Amniotic stem cell (primary cell): ENCODE results near the gene PERM1.

ENCODE experiments used
- DNase-seq: peaks from one replicate; lab custom pipeline; 2025; lab: John Stamatoyannopoulos, UW

The PERM1 gene

GRCh38 chr1:934991-935750 lies 46.7 kb downstream of the PERM1 start:
- no peak for DNase-seq

GRCh38 chr1:933603-933940 lies 48.3 kb downstream of the PERM1 start:
- no peak for DNase-seq

DNA sequence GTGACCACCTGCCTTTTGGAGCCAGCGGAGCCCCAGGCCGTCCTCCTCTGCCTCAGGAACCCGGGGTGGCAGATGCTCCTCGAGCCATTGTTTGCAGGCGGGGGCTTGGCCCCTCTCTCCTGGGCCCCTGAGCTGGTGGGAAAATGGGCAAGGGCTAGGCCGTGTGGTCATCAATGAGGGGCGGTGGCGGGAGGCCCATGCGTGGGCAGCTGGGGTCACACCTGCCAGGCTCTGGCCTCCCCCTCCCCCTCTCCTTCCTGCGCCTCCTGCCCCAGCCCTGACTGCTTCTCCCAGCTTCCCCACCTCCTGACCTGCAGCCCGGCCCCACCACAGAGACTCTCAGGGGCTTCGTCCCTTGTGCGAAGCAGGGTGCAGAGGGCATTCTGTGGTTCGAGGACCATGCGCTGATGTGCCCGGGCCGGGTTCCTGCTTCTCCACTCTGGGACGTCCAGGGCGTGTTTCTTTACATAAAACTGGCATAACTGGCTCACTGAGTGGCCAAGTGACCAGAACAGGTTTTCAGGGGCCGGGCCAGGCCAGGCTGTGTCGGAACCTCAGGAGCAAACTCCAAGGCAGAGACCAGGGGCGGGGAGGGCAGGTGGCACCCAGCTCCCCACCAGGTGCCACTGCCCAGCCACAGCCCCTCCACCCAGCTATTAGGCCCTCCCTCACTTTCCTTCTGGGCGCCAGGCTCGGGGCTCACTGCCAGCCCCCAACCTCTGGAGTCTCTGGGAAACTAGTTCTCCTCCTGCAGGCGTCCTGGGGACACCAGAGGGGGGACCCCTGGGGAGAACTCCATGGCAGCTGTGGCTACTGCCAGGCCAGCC lies 48.9 kb downstream of the PERM1 start:
- no peak for DNase-seq

- no peak for DNase-seq
Measured at GRCh38 chr1:932173-932510, 49.8 kb downstream of the PERM1 start.

DNA sequence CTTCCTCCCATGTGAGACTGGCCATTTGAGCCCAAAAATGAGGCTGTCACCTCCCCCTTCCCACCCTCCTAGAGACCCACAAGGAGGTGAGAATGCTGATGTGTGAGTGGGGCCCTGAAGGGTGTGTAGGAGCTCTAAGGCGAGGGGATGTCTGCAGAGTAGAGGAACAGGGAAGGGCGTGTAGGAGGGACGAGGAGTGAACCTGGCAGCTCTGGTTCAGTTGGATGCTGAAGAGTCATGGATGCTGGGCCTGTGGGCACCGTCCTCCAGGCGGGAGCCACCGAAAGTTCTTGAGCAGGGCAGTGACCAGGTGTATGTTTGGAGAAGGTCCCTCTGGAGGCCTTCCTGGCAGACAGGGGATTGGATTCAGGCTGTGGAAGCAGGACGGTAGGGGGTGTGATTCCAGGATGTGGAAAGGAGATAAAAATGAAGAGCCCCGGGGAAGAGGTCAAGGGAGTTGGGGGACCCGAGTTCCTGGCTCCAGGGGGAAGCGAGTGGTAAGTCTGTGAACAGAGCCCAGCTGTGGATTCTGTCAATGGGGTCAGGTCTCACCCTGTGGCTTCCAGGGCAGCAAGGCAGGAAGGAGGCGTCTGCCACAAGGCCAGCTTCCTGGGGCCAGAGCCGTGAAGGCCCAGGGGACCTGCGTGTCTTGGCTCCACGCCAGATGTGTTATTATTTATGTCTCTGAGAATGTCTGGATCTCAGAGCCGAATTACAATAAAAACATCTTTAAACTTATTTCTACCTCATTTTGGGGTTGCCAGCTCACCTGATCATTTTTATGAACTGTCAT lies 50.3 kb downstream of the PERM1 start:
- DNase-seq = no peak

DNA sequence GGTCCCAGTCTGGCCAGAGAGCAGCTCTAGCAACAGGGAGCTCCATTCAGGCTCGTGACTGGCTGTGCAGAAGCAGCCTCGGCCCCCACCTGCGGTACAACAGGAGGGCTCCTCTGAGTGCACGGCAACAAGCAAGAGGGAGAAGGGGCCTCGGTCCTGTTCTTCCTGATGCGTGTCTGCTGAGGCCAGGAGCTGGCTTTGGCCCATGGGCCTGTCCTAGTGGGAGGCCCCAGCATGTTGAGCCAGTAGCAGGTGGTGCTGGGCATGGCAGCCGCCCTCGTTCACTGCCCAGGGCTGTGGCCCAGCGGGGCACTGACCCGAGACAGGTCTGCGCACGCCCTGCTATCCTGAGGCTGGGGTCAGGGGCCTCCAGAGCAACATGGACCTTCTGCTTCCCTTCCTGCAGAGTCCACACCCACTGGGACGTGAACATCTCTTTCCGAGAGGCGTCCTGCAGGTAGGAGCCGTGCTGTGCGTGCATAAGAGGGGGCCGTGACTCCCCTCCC lies 51.2 kb downstream of the PERM1 start:
- no peak for DNase-seq

DNA sequence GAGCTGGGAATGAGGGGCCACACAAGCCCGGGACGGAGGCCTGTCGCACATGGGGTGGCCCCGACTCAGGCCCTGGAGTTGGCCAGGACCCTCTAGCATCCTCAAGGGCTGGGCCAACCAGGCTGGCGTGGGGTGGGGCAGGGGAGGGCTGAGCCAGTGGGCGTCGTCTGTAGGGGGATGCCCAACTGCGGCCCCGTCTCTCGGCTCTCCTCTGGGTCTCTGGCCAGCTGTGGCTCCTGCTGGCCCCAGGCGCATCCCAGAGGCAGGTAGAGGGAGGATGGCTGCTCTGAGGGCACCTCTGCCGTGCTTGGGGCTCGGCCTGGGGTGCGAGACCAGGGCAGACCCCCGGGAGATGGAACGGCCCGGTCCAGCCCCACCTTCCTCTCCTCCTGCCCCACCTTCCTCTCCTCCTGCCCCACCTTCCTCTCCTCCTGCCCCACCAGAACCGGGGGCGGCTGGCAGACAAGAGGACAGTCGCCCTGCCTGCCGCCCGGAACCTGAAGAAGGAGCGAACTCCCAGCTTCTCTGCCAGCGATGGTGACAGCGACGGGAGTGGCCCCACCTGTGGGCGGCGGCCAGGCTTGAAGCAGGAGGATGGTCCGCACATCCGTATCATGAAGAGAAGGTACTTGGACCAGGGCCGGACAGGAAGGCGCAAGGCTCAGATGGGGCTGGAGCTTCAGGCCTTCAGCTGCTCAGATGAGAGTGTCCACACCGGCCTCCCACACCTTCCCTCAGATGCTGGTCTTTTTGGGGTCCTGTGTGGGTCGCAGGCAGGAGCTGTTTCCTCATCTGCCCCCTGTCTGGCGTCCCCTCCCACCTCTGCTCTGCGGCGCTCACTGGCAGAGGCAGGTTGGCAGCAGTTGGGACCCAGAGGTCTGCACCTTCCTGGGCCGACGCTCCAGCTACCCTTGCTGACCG lies 51.9 kb downstream of the PERM1 start:
- DNase-seq = no peak

DNA sequence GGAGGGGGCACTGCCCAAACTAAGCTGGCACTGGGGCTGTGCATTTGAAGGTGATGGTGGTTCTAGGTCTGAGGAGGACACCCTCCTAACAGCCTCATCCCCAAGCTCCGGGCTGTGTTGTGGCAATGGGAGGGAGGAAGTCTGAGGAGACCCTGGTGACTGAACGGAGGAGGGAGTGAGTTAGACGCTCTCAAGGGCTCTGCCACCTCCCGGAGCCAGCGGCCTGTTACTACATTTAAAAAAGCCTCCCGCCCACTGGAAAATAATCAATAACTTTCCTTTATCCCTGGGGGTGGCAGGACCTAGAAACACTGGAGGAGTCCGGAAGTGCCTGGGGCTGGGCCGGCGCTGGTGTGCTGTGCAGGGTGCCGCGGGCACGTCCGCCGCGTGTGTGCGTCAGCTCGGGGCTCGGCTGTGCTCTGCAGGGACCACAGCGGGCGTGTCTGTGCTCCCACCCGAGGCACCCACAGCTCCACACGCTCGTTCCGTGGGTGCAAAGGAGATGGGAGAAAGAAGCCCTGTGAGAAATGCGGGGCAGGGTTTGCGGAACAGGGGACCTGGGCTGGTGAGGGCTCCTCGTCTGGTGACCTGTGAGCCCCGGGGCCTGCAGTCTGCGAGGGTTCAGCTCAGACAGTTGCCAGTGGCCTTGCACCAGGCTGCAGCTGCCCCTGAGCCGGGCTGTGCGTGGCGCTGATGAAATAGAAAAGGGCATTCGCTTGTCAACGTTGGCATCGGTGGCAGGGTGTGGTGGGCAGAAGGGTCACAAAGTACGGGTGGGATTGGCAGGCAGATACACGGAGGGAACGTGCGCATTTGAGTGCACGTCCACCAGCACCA lies 52.9 kb downstream of the PERM1 start:
- DNase-seq = no peak

- DNase-seq = no peak
Measured at GRCh38 chr1:927748-928147, 54.1 kb downstream of the PERM1 start.

- DNase-seq = no peak
Measured at GRCh38 chr1:927234-927633, 54.7 kb downstream of the PERM1 start.

DNA sequence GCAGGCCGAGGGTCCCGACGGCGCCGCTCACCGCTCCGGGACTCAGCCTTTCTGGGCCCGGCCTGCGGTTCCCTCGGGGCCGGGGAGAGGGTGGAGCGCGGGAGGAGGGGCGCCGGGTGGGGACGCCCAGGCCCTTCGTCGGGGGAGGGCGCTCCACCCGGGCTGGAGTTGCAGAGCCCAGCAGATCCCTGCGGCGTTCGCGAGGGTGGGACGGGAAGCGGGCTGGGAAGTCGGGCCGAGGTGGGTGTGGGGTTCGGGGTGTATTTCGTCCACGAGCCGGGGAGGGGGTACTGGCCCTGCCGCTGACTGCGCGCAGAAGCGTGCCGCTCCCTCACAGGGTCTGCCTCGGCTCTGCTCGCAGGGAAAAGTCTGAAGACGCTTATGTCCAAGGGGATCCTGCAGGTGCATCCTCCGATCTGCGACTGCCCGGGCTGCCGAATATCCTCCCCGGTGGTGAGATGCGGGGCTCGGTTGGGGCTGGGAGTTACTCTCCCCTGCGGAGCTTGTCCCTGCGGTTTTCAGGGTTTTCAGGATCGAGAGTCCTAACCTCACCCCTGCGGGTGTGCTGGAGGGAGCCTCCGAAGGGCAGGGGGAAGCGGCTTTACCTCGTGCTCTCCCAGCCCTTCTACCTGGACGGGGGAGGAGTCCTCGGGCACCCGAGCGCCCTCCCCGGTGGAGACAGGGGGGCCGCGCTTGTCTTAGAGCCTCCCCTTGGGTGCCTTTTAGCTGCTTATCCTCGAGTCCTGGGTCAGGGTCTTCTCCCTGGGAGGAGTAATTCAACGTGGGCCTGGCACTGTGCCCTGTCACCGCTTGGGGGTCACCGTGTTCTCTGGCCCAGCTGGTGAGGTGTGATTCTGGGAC lies 56.1 kb downstream of the PERM1 start:
- DNase-seq = no peak
